GM03348 (cell line): ENCODE data around the gene ATP7B.
"Not testable (repeated sequence)": the region's sequence is repeated elsewhere in the genome, so short reads cannot be mapped to it uniquely, and the experiment has no call there.

Experiments
- DNase-seq: peaks from one replicate; pipeline ENCODE4 v3.0.0; 2012; ENCODE audit warnings: low spot score

Gene ATP7B

GRCh38 chr13:52006523-52007245, 4.6 kb downstream of the ATP7B start:
- DNase-seq: no peak

- no peak for DNase-seq
Observed at GRCh38 chr13:52005841-52006522, 5.3 kb downstream of the ATP7B start.

GRCh38 chr13:52004511-52005170, 6.6 kb downstream of the ATP7B start:
- no peak for DNase-seq

- no peak for DNase-seq
Observed at GRCh38 chr13:52003541-52003940, 7.7 kb downstream of the ATP7B start.

GRCh38 chr13:52002361-52002760, 8.9 kb downstream of the ATP7B start:
- no peak for DNase-seq

- peak; percentile 71 for DNase-seq
Observed at GRCh38 chr13:52001120-52001731, 10.0 kb downstream of the ATP7B start.

- no peak for DNase-seq
Observed at GRCh38 chr13:51999921-52000320, 11.3 kb downstream of the ATP7B start.

GRCh38 chr13:51999510-51999911, 11.7 kb downstream of the ATP7B start:
- DNase-seq: peak; percentile 40

GRCh38 chr13:51998723-51999509, 12.3 kb downstream of the ATP7B start:
- DNase-seq: no peak

GRCh38 chr13:51997641-51998330, 13.5 kb downstream of the ATP7B start:
- DNase-seq: no peak

GRCh38 chr13:51997186-51997585, 14.1 kb downstream of the ATP7B start:
- no peak for DNase-seq

GRCh38 chr13:51996641-51997040, 14.6 kb downstream of the ATP7B start:
- DNase-seq: no peak

- DNase-seq: peak; percentile 28
Observed at GRCh38 chr13:51995677-51996551, 15.3 kb downstream of the ATP7B start.

GRCh38 chr13:51993713-51994112, 17.5 kb downstream of the ATP7B start:
- no peak for DNase-seq

GRCh38 chr13:51988988-51989618, 22.1 kb downstream of the ATP7B start:
- no peak for DNase-seq

GRCh38 chr13:51984904-51985303, 26.3 kb downstream of the ATP7B start:
- not testable (repeated sequence) for DNase-seq

- DNase-seq: not testable (repeated sequence)
Observed at GRCh38 chr13:51983292-51983691, 28.0 kb downstream of the ATP7B start.

GRCh38 chr13:51981355-51981754, 29.9 kb downstream of the ATP7B start:
- no peak for DNase-seq

GRCh38 chr13:51980908-51981307, 30.3 kb downstream of the ATP7B start:
- DNase-seq: no peak
